Naive B cell (primary cell): Measurements from ENCODE around the gene C1QL4. TPM values are rescaled to one million over a fixed set of nuclear protein-coding genes. Genes with fewer than 3 reads are reported as not detected.
A peak's percentile ranks its signal among the peaks of the same experiment; 100 is the strongest.
"Not testable (repeated sequence)": the region's sequence is repeated elsewhere in the genome, so short reads cannot be mapped to it uniquely, and the experiment has no call there.

Source experiments
- ATAC-seq, 2 donors: fragments of 150-1000 bp; cut with Tn5 transposase; 2 replicates each; pipeline ENCODE4 v1.10.0; 2021; ENCODE audit warnings: low read depth in 2 of 2, mild to moderate bottlenecking in 2 of 2, moderate library complexity in 2 of 2
- DNase-seq: peaks from one replicate; pipeline ENCODE4 v3.0.0; 2022
- H3K27ac Mint-ChIP-seq, 6 donors: one replicate each; pipeline ENCODE4 v1.8.0; 2020 to 2022; ENCODE audit warnings: mild to moderate bottlenecking in 6 of 6, mixed read lengths in 6 of 6, moderate library complexity in 5 of 6, inconsistent platforms in 2 of 6
- H3K27me3 Mint-ChIP-seq, 3 donors: one replicate each; pipeline ENCODE4 v1.8.0; 2021 to 2022; ENCODE audit warnings: mixed read lengths in 3 of 3, mild to moderate bottlenecking in 1 of 3
- H3K36me3 Mint-ChIP-seq, 2 donors: one replicate each; pipeline ENCODE4 v1.8.0; 2020 to 2022; ENCODE audit warnings: mixed read lengths in 2 of 2, inconsistent platforms in 1 of 2, mild to moderate bottlenecking in 1 of 2
- H3K4me1 Mint-ChIP-seq, 3 donors: one replicate each; pipeline ENCODE4 v1.8.0; 2020 to 2022; ENCODE audit warnings: mixed read lengths in 3 of 3, inconsistent platforms in 1 of 3, mild to moderate bottlenecking in 1 of 3, moderate library complexity in 1 of 3
- H3K4me3 Mint-ChIP-seq, 8 donors: one replicate each; pipeline ENCODE4 v1.8.0; 2020 to 2022; ENCODE audit warnings: mild to moderate bottlenecking in 8 of 8, mixed read lengths in 8 of 8, moderate library complexity in 8 of 8, inconsistent platforms in 2 of 8
- H3K9me3 Mint-ChIP-seq, 7 donors: one replicate each; pipeline ENCODE4 v1.8.0; 2020 to 2022; ENCODE audit warnings: mixed read lengths in 7 of 7, mild to moderate bottlenecking in 5 of 7, inconsistent platforms in 2 of 7, moderate library complexity in 1 of 7
- polyA plus RNA-seq, 6 donors: library from polyadenylated mRNA; unstranded; fragments of 300-500 nt; fragmentation: Illumina TruSeq; gene quantifications; one replicate each; pipeline ENCODE4 v1.2.3, GENCODE V29; 2021; ENCODE audit warnings: low read depth in 6 of 6

C1QL4 gene
- not detected for polyA plus RNA-seq

DNA sequence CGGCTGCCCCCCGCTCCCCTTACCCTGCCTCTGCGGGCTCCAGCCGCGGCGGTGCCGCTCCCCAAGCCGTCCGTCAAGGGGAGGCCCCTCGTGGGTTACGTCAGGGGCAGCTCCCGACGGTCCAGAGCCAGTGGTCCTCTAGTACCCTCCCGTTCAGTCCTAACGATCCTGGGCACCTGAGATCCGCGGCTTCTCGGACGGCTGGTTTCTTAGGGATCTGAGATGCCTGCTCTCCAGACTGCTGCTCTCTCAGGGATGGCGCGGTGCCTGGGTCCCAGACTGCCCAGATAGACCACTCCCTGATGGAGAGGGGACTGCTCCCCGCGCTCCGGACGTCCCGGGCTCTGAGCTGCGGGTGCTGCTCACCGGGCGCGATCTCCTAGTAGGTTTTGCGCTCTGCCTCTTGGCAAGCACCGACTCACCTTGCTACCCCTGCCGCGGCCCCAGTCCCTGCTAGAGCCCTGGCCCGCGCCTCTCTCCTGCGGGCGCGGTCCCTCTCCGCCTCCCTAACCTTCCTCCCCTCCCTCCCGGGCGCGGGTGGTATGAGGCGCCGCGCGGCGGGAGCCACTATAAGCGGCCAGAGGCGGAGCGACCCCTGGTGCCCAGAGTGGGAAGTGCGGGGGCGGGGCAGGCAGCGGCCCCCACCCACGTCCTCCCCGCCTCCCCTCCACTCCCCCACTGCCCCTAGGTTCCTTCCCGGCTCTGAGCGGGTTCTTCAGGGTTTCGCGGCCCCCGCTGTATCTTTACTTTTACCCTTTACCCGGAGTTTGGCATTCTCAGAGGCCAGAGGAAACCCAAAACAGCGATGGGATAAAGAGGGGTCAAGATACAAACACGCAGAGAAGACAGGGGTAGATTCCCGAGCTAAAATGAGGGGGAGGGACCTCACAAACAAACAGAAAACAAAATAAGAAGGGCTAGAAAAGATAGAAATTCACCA lies at the start of gene C1QL4:
Gene C1QL4 (minus strand): TSS at position 544 of the 940 bp plus-strand sequence. CDS start 711 bp downstream, outside the sequence.
- Mint-ChIP-seq H3K4me3 (peak within 1 kb of the TSS; percentile 43 to 88 (median 78)), H3K9me3 (peaks cover 0 to 3% (median 0%) of the 10 kb centered on the region in 7 donors), H3K27ac (peak within 1 kb of the TSS in 3 of 6 donors; percentile 46 to 62 (median 60)), H3K27me3 (peaks cover 60 to 81% (median 63%) of the 10 kb centered on the region in 3 donors), H3K36me3 (peaks cover 0 to 14% of the 10 kb centered on the region in 2 donors), H3K4me1 (peaks cover 29 to 34% (median 30%) of the 10 kb centered on the region in 3 donors)
- ATAC-seq (peak; percentile 83 to 85), DNase-seq (peak; percentile 87)

- ATAC-seq, H3K9me3 Mint-ChIP-seq, H3K27me3 Mint-ChIP-seq, H3K4me3 Mint-ChIP-seq, DNase-seq, H3K27ac Mint-ChIP-seq, H3K36me3 Mint-ChIP-seq, H3K4me1 Mint-ChIP-seq: not testable (repeated sequence)
Measured at GRCh38 chr12:49380184-49380583, 43.2 kb upstream of the C1QL4 start.

- H3K27me3 Mint-ChIP-seq: no peaks in the 10 kb centered on the region
- DNase-seq: no peak
- no peaks in the 10 kb centered on the region for H3K9me3 Mint-ChIP-seq
- no peaks in the 10 kb centered on the region for H3K36me3 Mint-ChIP-seq
- peaks cover 0 to 4% (median 0%) of the 10 kb centered on the region in 3 donors for H3K4me1 Mint-ChIP-seq
- no peak for ATAC-seq
- no peak overlapping the region for H3K4me3 Mint-ChIP-seq
- no peak overlapping the region for H3K27ac Mint-ChIP-seq
Measured at GRCh38 chr12:49377386-49377785, 40.4 kb upstream of the C1QL4 start.

DNA sequence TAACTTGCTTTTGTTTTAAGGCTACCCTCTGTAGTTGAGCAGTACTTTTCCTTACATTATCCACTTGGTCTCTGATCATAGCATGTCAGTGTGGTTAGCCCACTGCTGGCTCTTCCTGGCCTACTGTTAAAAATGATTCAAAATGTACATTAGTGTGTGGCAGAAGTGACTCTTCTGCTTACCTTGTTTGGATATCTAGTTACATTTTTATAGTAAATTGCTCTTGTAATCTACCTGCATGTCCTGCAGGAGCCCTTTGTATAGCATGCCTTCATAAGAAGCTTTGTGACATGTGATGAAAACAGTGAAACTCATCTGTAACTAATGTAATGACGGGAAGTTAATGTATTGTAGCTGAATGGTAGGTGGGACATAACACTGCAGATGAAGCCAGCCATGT lies 38.4 kb upstream of the C1QL4 start:
- no peak for ATAC-seq
- H3K4me3 Mint-ChIP-seq: no peak overlapping the region

DNA sequence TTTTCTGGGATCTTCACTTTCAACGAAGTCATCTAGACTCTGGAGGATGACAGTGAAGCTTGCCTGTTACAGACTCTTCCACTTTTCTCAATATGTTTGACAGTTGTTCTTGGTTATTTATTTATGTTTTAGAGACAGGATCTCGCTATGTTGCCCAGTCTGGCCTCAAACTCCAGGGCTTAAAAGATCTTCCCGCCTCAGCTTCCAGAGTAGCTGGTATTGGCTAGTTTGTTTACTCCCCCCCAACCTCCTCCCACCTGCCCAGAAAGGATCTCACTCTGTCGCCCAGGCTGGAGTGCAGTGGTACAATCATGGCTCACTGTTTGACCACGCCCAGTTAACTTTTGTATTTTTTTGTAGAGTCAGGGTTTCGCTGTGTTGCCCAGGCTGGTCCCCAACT lies 33.6 kb upstream of the C1QL4 start:
- peaks cover 32 to 50% (median 39%) of the 10 kb centered on the region in 3 donors for H3K4me1 Mint-ChIP-seq
- ATAC-seq (no peak), DNase-seq (no peak)
- no peaks in the 10 kb centered on the region for H3K27me3 Mint-ChIP-seq
- H3K4me3 Mint-ChIP-seq: peak overlapping the region in 1 of 8 donors; percentile 82
- peak overlapping the region in 4 of 6 donors; percentile 39 to 79 (median 46) for H3K27ac Mint-ChIP-seq
- H3K36me3 Mint-ChIP-seq: no peaks in the 10 kb centered on the region
- H3K9me3 Mint-ChIP-seq: no peaks in the 10 kb centered on the region

More for the DNA sequence above, 38.4 kb upstream of the C1QL4 start:
- Mint-ChIP-seq H3K4me1 (peaks cover 8 to 15% (median 11%) of the 10 kb centered on the region in 3 donors), H3K27ac (peak overlapping the region in 1 of 6 donors; percentile 64), H3K9me3 (no peaks in the 10 kb centered on the region), H3K36me3 (no peaks in the 10 kb centered on the region), H3K27me3 (no peaks in the 10 kb centered on the region)
- no peak for DNase-seq

- H3K4me1 Mint-ChIP-seq: peaks cover 33 to 50% (median 39%) of the 10 kb centered on the region in 3 donors
- peak; percentile 23 to 29 for ATAC-seq
- no peaks in the 10 kb centered on the region for H3K27me3 Mint-ChIP-seq
- H3K9me3 Mint-ChIP-seq: no peaks in the 10 kb centered on the region
- H3K36me3 Mint-ChIP-seq: no peaks in the 10 kb centered on the region
- H3K27ac Mint-ChIP-seq: peak overlapping the region in 3 of 6 donors; percentile 15 to 69 (median 32)
- DNase-seq: peak; percentile 38
- H3K4me3 Mint-ChIP-seq: peak overlapping the region in 6 of 8 donors; percentile 3 to 82 (median 44)
Measured at GRCh38 chr12:49369411-49370145, 32.6 kb upstream of the C1QL4 start.

- H3K27ac Mint-ChIP-seq: peak overlapping the region; percentile 79 to 97 (median 86)
- peaks cover 33 to 50% (median 39%) of the 10 kb centered on the region in 3 donors for H3K4me1 Mint-ChIP-seq
- H3K4me3 Mint-ChIP-seq: peak overlapping the region; percentile 79 to 99 (median 96)
- ATAC-seq (no peak), DNase-seq (no peak)
- no peaks in the 10 kb centered on the region for H3K36me3 Mint-ChIP-seq
- no peaks in the 10 kb centered on the region for H3K27me3 Mint-ChIP-seq
- no peaks in the 10 kb centered on the region for H3K9me3 Mint-ChIP-seq
Measured at GRCh38 chr12:49368240-49368600, 31.2 kb upstream of the C1QL4 start.

- DNase-seq (no peak), ATAC-seq (peak in 1 of 2 donors; percentile 4)
- Mint-ChIP-seq H3K4me1 (peaks cover 33 to 50% (median 39%) of the 10 kb centered on the region in 3 donors), H3K27me3 (no peaks in the 10 kb centered on the region), H3K4me3 (peak within 1 kb of the TSS; percentile 79 to 99 (median 96)), H3K36me3 (no peaks in the 10 kb centered on the region), H3K27ac (peak within 1 kb of the TSS; percentile 83 to 98 (median 96)), H3K9me3 (no peaks in the 10 kb centered on the region)
Measured at GRCh38 chr12:49367381-49368239, 30.6 kb upstream of the C1QL4 start, which contains the start of gene SPATS2. Gene SPATS2, plus strand, starts transcription at chr12:49367462. Its CDS starts 93,551 bp downstream, at chr12:49461013.

GRCh38 chr12:49366652-49367380 lies 29.8 kb upstream of the C1QL4 start:
- H3K9me3 Mint-ChIP-seq: no peaks in the 10 kb centered on the region
- no peaks in the 10 kb centered on the region for H3K27me3 Mint-ChIP-seq
- DNase-seq: peak; percentile 82
- peak; percentile 77 to 79 for ATAC-seq
- peak overlapping the region; percentile 83 to 98 (median 96) for H3K27ac Mint-ChIP-seq
- peaks cover 33 to 48% (median 39%) of the 10 kb centered on the region in 3 donors for H3K4me1 Mint-ChIP-seq
- no peaks in the 10 kb centered on the region for H3K36me3 Mint-ChIP-seq
- H3K4me3 Mint-ChIP-seq: peak overlapping the region; percentile 79 to 99 (median 96)

GRCh38 chr12:49366096-49366651 lies 29.2 kb upstream of the C1QL4 start:
- Mint-ChIP-seq H3K9me3 (no peaks in the 10 kb centered on the region), H3K27me3 (peaks cover 3 to 6% (median 3%) of the 10 kb centered on the region in 3 donors), H3K36me3 (no peaks in the 10 kb centered on the region), H3K4me1 (peaks cover 28 to 41% (median 33%) of the 10 kb centered on the region in 3 donors), H3K4me3 (peak overlapping the region; percentile 79 to 99 (median 96)), H3K27ac (peak overlapping the region; percentile 83 to 98 (median 96))
- ATAC-seq: peak; percentile 5 to 16
- DNase-seq: no peak

DNA sequence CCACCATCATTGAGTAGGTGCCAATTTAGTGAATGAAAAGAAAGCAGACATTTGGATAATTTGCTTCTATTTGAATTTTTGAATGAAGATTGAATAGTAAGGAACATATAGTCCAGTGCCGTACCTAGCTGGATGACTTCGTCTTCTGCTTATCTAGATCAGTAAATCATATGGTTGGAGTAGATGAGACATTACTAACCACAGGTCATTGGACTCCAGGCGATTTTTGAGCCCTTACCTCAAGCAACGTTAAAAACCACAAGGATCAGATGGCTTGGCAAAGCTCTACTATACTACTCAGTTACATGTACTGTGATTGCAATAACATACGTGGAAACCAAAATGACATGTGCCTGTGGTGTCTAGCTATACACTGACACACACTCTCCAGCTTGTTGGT lies 28.6 kb upstream of the C1QL4 start:
- H3K36me3 Mint-ChIP-seq: no peaks in the 10 kb centered on the region
- H3K27ac Mint-ChIP-seq: no peak overlapping the region
- H3K27me3 Mint-ChIP-seq: peaks cover 3 to 10% (median 9%) of the 10 kb centered on the region in 3 donors
- no peaks in the 10 kb centered on the region for H3K9me3 Mint-ChIP-seq
- H3K4me1 Mint-ChIP-seq: peaks cover 26 to 36% (median 32%) of the 10 kb centered on the region in 3 donors
- ATAC-seq: no peak
- no peak for DNase-seq
- H3K4me3 Mint-ChIP-seq: peak overlapping the region in 5 of 8 donors; percentile 43 to 97 (median 94)

GRCh38 chr12:49364989-49365388 lies 28.0 kb upstream of the C1QL4 start:
- Mint-ChIP-seq H3K4me1 (peaks cover 25 to 31% (median 30%) of the 10 kb centered on the region in 3 donors), H3K9me3 (no peaks in the 10 kb centered on the region), H3K36me3 (no peaks in the 10 kb centered on the region), H3K27ac (no peak overlapping the region), H3K27me3 (peaks cover 3 to 11% (median 10%) of the 10 kb centered on the region in 3 donors), H3K4me3 (peak overlapping the region in 3 of 8 donors; percentile 30 to 97 (median 62))
- no peak for DNase-seq
- no peak for ATAC-seq
